BE2C (cell line): ENCODE results near the gene NANOS2.

Experiments
- DNase-seq: peaks from one replicate; pipeline ENCODE4 v3.0.0-alpha.2; 2020
- H3K27me3 ChIP-seq: fragments of 250-450 bp; sonication (Bioruptor Pico); 2 replicates; pipeline ENCODE4 v1.5.1; 2020; ENCODE audit warnings: mild to moderate bottlenecking
- H3K36me3 ChIP-seq: fragments of 250-450 bp; sonication (Bioruptor Pico); 2 replicates; pipeline ENCODE4 v1.5.1; 2020; ENCODE audit warnings: mild to moderate bottlenecking
- H3K4me1 ChIP-seq: fragments of 250-450 bp; sonication (Bioruptor Pico); 2 replicates; pipeline ENCODE4 v1.5.1; 2020
- H3K4me3 ChIP-seq: 2 replicates; pipeline ENCODE4 v1.5.1; 2011; ENCODE audit warnings: low read depth, low read length
- H3K9me3 ChIP-seq: fragments of 250-450 bp; sonication (Bioruptor Pico); 2 replicates; pipeline ENCODE4 v1.5.1; 2020
- TF ChIP-seq, protein P1 (sequence below): IDR thresholded peaks from 2 replicates; pipeline ENCODE4 v1.5.1; 2012; ENCODE audit warnings: mild to moderate bottlenecking, low read depth, low read length

The NANOS2 gene

DNA sequence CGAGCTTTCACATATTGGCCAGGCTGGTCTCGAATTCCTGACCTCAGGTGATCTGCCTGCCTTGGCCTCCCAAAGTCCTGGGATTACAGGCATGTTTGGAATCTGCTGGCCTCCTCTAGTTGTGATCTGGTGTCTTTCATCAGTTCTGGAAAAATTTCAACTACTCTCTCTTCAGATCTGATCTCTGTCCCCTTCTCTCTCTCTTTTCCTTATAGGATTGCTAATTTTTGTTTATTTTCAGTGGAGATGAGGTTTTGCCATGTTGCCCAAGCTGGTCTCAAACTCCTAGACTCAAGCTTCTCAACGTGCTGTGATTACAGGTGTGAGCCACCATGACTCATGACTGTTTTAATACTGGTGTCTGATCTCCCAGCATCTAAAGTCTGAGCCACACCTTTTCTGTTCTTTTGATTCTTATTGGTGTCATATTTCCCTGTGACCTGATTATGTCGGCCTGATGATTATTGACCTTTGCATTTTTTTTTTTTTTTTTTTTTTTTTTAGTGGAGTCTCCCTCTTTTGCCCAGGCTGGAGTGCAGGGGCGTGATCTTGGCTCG is 10.4 kb upstream of the NANOS2 start:
- H3K9me3 ChIP-seq, result no peaks in the 10 kb centered on the region
- 0 out of 2 replicates have a peak, but pooled peaks cover 3% of the 10 kb centered on the region for H3K4me1 ChIP-seq
- H3K4me3 ChIP-seq, result no peak overlapping the region
- no peak for DNase-seq
- H3K36me3 ChIP-seq, result no peaks in the 10 kb centered on the region
- TF ChIP-seq, protein P1, sequence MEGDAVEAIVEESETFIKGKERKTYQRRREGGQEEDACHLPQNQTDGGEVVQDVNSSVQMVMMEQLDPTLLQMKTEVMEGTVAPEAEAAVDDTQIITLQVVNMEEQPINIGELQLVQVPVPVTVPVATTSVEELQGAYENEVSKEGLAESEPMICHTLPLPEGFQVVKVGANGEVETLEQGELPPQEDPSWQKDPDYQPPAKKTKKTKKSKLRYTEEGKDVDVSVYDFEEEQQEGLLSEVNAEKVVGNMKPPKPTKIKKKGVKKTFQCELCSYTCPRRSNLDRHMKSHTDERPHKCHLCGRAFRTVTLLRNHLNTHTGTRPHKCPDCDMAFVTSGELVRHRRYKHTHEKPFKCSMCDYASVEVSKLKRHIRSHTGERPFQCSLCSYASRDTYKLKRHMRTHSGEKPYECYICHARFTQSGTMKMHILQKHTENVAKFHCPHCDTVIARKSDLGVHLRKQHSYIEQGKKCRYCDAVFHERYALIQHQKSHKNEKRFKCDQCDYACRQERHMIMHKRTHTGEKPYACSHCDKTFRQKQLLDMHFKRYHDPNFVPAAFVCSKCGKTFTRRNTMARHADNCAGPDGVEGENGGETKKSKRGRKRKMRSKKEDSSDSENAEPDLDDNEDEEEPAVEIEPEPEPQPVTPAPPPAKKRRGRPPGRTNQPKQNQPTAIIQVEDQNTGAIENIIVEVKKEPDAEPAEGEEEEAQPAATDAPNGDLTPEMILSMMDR, result no peak
- no peaks in the 10 kb centered on the region for H3K27me3 ChIP-seq

- no peak for DNase-seq
- Histone ChIP-seq H3K27me3 (no peaks in the 10 kb centered on the region), H3K36me3 (no peaks in the 10 kb centered on the region)
These were observed 7.7 kb upstream of the NANOS2 start for GRCh38 chr19:45922281-45922680.

DNA sequence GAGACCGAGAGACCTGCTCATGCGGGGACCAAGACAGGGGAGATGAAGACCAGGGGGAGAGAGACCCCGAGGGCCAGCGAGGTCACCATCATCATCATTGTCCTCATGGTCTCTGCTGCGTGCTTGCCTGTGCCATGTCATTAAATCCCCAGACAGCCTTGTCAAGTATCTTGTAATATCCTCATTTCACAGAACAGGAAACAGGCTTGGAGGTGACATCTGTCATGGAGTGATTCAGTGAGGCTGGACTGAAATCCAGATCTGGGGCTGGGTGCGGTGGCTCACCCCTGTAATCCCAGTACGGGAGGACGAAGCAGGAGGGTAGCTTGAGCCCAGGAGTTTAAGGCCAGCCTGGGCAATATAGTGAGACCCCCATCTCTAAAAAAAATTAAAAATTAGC is 5.9 kb upstream of the NANOS2 start:
- TF ChIP-seq, protein P1, result no peak
- Histone ChIP-seq H3K4me1 (no peaks in the 10 kb centered on the region), H3K36me3 (no peaks in the 10 kb centered on the region), H3K4me3 (no peak overlapping the region), H3K27me3 (no peaks in the 10 kb centered on the region), H3K9me3 (no peaks in the 10 kb centered on the region)
- no peak for DNase-seq

More at GRCh38 chr19:45922281-45922680, 7.7 kb upstream of the NANOS2 start:
- no peaks in the 10 kb centered on the region for H3K4me1 ChIP-seq
- no peaks in the 10 kb centered on the region for H3K9me3 ChIP-seq
- TF ChIP-seq, protein P1, result peak; percentile 33
- H3K4me3 ChIP-seq, result no peak overlapping the region

- no peaks in the 10 kb centered on the region for H3K36me3 ChIP-seq
- TF ChIP-seq, protein P1, result no peak
- H3K27me3 ChIP-seq, result no peaks in the 10 kb centered on the region
- H3K4me1 ChIP-seq, result no peaks in the 10 kb centered on the region
- no peak overlapping the region for H3K4me3 ChIP-seq
- DNase-seq, result no peak
- no peaks in the 10 kb centered on the region for H3K9me3 ChIP-seq
These were observed 5.1 kb upstream of the NANOS2 start for GRCh38 chr19:45919678-45920077.

DNA sequence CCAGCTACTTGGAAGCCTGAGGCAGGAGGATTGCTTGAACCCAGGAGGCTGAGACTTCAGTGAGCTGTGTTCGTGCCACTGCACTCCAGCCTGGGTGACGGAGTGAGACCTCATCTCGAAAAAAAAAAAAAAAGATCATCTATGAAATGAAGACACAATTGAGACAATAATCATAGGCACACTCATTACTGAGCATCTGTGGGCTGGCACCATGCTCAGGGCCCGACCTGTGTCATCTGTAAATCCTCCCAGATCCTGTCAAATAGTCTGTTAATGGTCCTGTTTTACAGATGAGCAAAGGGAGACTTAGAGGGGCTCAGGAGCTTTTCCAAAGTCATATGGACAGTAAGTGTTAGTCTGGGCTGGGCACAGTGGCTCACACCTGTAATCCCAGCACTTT is 4.1 kb upstream of the NANOS2 start:
- no peaks in the 10 kb centered on the region for H3K27me3 ChIP-seq

GRCh38 chr19:45917421-45918091 is 3.0 kb upstream of the NANOS2 start:
- Histone ChIP-seq H3K4me1 (no peaks in the 10 kb centered on the region), H3K27me3 (no peaks in the 10 kb centered on the region), H3K9me3 (no peaks in the 10 kb centered on the region), H3K4me3 (no peak overlapping the region), H3K36me3 (no peaks in the 10 kb centered on the region)
- no peak for DNase-seq
- TF ChIP-seq, protein P1, result no peak

More for the DNA sequence above, 4.1 kb upstream of the NANOS2 start:
- no peaks in the 10 kb centered on the region for H3K9me3 ChIP-seq
- H3K36me3 ChIP-seq, result no peaks in the 10 kb centered on the region
- H3K4me1 ChIP-seq, result no peaks in the 10 kb centered on the region
- DNase-seq, result no peak
- TF ChIP-seq, protein P1, result no peak
- H3K4me3 ChIP-seq, result no peak overlapping the region
